ENCODE measurements around the gene CBX5. TPM values are rescaled to one million over a fixed set of nuclear protein-coding genes. Genes with fewer than 3 reads are reported as not detected.
"Not testable (repeated sequence)": the region's sequence is repeated elsewhere in the genome, so short reads cannot be mapped to it uniquely, and the experiment has no call there.

Gene CBX5
- total and polyA plus RNA-seq, 2 donors = 8.4 to 48.1 TPM

GRCh38 chr12:54238531-54238930 lies 41.4 kb downstream of the CBX5 start:
- H3K4me3 ChIP-seq (ENCODE audit: low read length in 2 of 2) = no peak overlapping the region
- H3K9me3 ChIP-seq (ENCODE audit: control insufficient read depth in 2 of 2, insufficient read depth in 1 of 2, low read length in 1 of 2) = no peaks in the 10 kb centered on the region
- H3K4me1 ChIP-seq (ENCODE audit: control insufficient read depth in 2 of 2, insufficient read depth in 2 of 2, low read length in 2 of 2) = no peaks in the 10 kb centered on the region
- 99% methylated on average over 1 of the region's 1 CpG for WGBS
- no peak for DNase-seq (ENCODE audit: low read depth in 6 of 9, low spot score in 9 of 9)
- no peaks in the 10 kb centered on the region for H3K27me3 ChIP-seq (ENCODE audit: control insufficient read depth in 2 of 2, insufficient read depth in 1 of 2, low read length in 1 of 2)
- H3K36me3 ChIP-seq (ENCODE audit: control insufficient read depth in 2 of 2, insufficient read depth in 2 of 2, low read length in 1 of 2) = peaks cover 23 to 74% of the 10 kb centered on the region in 2 donors
- no peak overlapping the region for H3K27ac ChIP-seq (ENCODE audit: low read depth in 1 of 2, low read length in 1 of 2)

DNA sequence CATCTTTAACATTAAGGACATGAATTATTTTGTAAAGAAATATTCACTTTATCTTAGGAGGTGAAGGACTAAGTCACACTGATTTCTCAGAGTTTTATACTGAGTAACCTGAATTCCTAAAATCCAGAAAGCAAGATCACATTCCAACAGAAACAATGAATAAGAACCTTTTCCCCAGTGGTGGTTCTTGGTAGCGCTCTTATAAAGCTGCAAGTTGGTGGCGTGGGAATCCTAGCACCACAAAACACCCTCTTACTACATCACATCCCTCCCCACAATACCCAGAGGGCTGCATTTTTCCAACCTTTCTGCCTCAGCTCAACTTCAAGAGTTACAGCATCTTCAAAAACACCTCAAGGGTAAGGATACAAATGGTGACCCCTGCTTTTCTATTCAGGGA lies 47.1 kb downstream of the CBX5 start:
- Histone ChIP-seq H3K9me3 (ENCODE audit: control insufficient read depth in 2 of 2, insufficient read depth in 1 of 2, low read length in 1 of 2) (no peaks in the 10 kb centered on the region), H3K4me1 (ENCODE audit: control insufficient read depth in 2 of 2, insufficient read depth in 2 of 2, low read length in 2 of 2) (peaks cover 0 to 5% of the 10 kb centered on the region in 2 donors), H3K4me3 (ENCODE audit: low read length in 2 of 2) (no peak overlapping the region), H3K27ac (ENCODE audit: low read depth in 1 of 2, low read length in 1 of 2) (no peak overlapping the region), H3K36me3 (ENCODE audit: control insufficient read depth in 2 of 2, insufficient read depth in 2 of 2, low read length in 1 of 2) (peaks cover 7 to 34% of the 10 kb centered on the region in 2 donors), H3K27me3 (ENCODE audit: control insufficient read depth in 2 of 2, insufficient read depth in 1 of 2, low read length in 1 of 2) (no peaks in the 10 kb centered on the region)
- 95% methylated on average over 2 of the region's 2 CpGs for WGBS
- DNase-seq (ENCODE audit: low read depth in 6 of 9, low spot score in 9 of 9) = no peak

DNA sequence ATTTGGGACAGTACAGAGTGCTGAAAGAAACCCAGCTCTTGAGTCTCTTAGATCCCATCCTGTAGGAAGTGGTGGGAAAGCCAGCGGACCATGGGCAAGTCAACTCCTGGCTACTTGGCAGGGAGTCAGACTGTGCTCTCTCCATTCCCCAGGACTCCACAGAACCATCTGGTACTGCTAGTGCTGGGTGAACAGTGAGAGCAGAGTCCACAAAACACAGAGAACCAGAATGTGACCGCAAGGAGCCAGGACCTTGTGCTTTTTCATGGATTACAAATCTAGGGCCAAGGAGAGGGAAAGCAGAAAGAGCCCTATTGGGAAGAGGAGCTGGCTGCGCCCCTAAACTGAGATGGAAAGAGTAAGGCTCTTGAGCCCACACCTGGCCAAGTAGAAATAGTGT lies 48.7 kb downstream of the CBX5 start:
- DNase-seq (ENCODE audit: low read depth in 6 of 9, low spot score in 9 of 9); H3K9me3 ChIP-seq (ENCODE audit: control insufficient read depth in 2 of 2, insufficient read depth in 1 of 2, low read length in 1 of 2); H3K4me3 ChIP-seq (ENCODE audit: low read length in 2 of 2); H3K27me3 ChIP-seq (ENCODE audit: control insufficient read depth in 2 of 2, insufficient read depth in 1 of 2, low read length in 1 of 2); H3K4me1 ChIP-seq (ENCODE audit: control insufficient read depth in 2 of 2, insufficient read depth in 2 of 2, low read length in 2 of 2); H3K27ac ChIP-seq (ENCODE audit: low read depth in 1 of 2, low read length in 1 of 2): not testable (repeated sequence)
- H3K36me3 ChIP-seq (ENCODE audit: control insufficient read depth in 2 of 2, insufficient read depth in 2 of 2, low read length in 1 of 2) = peaks cover 7 to 19% of the 10 kb centered on the region in 2 donors
- WGBS = 99% methylated on average over 3 of the region's 3 CpGs

GRCh38 chr12:54230555-54230954 lies 49.4 kb downstream of the CBX5 start:
- no peak overlapping the region for H3K27ac ChIP-seq (ENCODE audit: low read depth in 1 of 2, low read length in 1 of 2)

GRCh38 chr12:54229624-54230212 lies 50.2 kb downstream of the CBX5 start:
- WGBS = 96% methylated on average over 4 of the region's 4 CpGs
- H3K9me3 ChIP-seq (ENCODE audit: control insufficient read depth in 2 of 2, insufficient read depth in 1 of 2, low read length in 1 of 2) = no peaks in the 10 kb centered on the region
- peaks cover 0 to 5% of the 10 kb centered on the region in 2 donors for H3K4me1 ChIP-seq (ENCODE audit: control insufficient read depth in 2 of 2, insufficient read depth in 2 of 2, low read length in 2 of 2)
- H3K27me3 ChIP-seq (ENCODE audit: control insufficient read depth in 2 of 2, insufficient read depth in 1 of 2, low read length in 1 of 2) = no peaks in the 10 kb centered on the region
- no peak overlapping the region for H3K4me3 ChIP-seq (ENCODE audit: low read length in 2 of 2)
- no peak for DNase-seq (ENCODE audit: low read depth in 6 of 9, low spot score in 9 of 9)
- peaks cover 7 to 11% of the 10 kb centered on the region in 2 donors for H3K36me3 ChIP-seq (ENCODE audit: control insufficient read depth in 2 of 2, insufficient read depth in 2 of 2, low read length in 1 of 2)
- peak overlapping the region in 1 of 2 donors; percentile 11 for H3K27ac ChIP-seq (ENCODE audit: low read depth in 1 of 2, low read length in 1 of 2)

More at GRCh38 chr12:54230555-54230954, 49.4 kb downstream of the CBX5 start:
- no peaks in the 10 kb centered on the region for H3K9me3 ChIP-seq (ENCODE audit: control insufficient read depth in 2 of 2, insufficient read depth in 1 of 2, low read length in 1 of 2)
- no peak for DNase-seq (ENCODE audit: low read depth in 6 of 9, low spot score in 9 of 9)
- H3K36me3 ChIP-seq (ENCODE audit: control insufficient read depth in 2 of 2, insufficient read depth in 2 of 2, low read length in 1 of 2) = peaks cover 7 to 13% of the 10 kb centered on the region in 2 donors
- H3K4me3 ChIP-seq (ENCODE audit: low read length in 2 of 2) = no peak overlapping the region
- H3K4me1 ChIP-seq (ENCODE audit: control insufficient read depth in 2 of 2, insufficient read depth in 2 of 2, low read length in 2 of 2) = peaks cover 0 to 5% of the 10 kb centered on the region in 2 donors
- no peaks in the 10 kb centered on the region for H3K27me3 ChIP-seq (ENCODE audit: control insufficient read depth in 2 of 2, insufficient read depth in 1 of 2, low read length in 1 of 2)
- WGBS = 94% methylated on average over 2 of the region's 2 CpGs

DNA sequence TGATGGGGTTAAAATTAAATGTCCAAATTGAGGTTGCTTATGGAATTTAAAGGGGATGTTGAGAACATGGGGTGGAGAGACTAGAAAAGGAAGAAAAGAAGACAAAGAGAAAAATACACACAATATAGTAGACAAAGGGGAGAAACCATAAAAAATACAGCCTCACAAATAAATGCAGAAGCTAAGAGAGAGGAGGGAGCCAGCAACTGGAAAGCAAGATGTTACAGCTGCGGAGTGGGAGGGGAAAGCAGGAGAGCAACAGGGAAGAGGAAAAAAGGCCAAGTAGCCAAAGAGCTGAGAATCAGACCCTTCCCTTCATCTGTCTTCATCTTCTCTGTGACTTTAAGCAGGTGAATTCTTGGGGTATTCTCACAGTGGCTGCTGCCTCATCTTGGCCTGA lies 51.5 kb downstream of the CBX5 start:
- Histone ChIP-seq H3K4me1 (ENCODE audit: control insufficient read depth in 2 of 2, insufficient read depth in 2 of 2, low read length in 2 of 2) (peaks cover 0 to 5% of the 10 kb centered on the region in 2 donors), H3K4me3 (ENCODE audit: low read length in 2 of 2) (no peak overlapping the region), H3K9me3 (ENCODE audit: control insufficient read depth in 2 of 2, insufficient read depth in 1 of 2, low read length in 1 of 2) (no peaks in the 10 kb centered on the region), H3K36me3 (ENCODE audit: control insufficient read depth in 2 of 2, insufficient read depth in 2 of 2, low read length in 1 of 2) (peaks cover 7 to 11% of the 10 kb centered on the region in 2 donors), H3K27ac (ENCODE audit: low read depth in 1 of 2, low read length in 1 of 2) (no peak overlapping the region), H3K27me3 (ENCODE audit: control insufficient read depth in 2 of 2, insufficient read depth in 1 of 2, low read length in 1 of 2) (no peaks in the 10 kb centered on the region)
- DNase-seq (ENCODE audit: low read depth in 6 of 9, low spot score in 9 of 9) = no peak
- 100% methylated on average over 1 of the region's 1 CpG for WGBS

DNA sequence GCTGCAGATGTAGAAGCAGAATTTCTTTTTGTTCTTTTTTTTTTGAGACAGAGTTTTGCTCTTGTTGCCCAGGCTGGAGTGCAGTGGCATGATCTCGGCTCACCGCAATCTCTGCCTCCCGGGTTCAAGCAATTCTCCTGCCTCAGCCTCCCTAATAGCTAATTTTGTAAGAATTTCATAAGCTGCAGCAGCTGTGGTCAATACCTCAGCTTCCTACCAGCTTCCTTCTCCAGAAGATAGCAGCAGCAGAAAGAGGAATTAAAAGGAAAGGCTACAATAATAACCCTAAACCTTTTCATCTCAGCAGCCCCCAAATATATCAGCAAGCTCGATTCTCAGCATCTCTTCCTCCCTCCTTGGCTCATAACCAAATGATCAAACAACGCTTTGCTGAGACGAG lies 52.0 kb downstream of the CBX5 start:
- H3K27me3 ChIP-seq (ENCODE audit: control insufficient read depth in 2 of 2, insufficient read depth in 1 of 2, low read length in 1 of 2); H3K36me3 ChIP-seq (ENCODE audit: control insufficient read depth in 2 of 2, insufficient read depth in 2 of 2, low read length in 1 of 2); DNase-seq (ENCODE audit: low read depth in 6 of 9, low spot score in 9 of 9); H3K4me1 ChIP-seq (ENCODE audit: control insufficient read depth in 2 of 2, insufficient read depth in 2 of 2, low read length in 2 of 2); H3K4me3 ChIP-seq (ENCODE audit: low read length in 2 of 2); H3K9me3 ChIP-seq (ENCODE audit: control insufficient read depth in 2 of 2, insufficient read depth in 1 of 2, low read length in 1 of 2); H3K27ac ChIP-seq (ENCODE audit: low read depth in 1 of 2, low read length in 1 of 2): not testable (repeated sequence)
- WGBS = 22% methylated on average over 6 of the region's 6 CpGs

GRCh38 chr12:54227376-54227775 lies 52.5 kb downstream of the CBX5 start:
- Histone ChIP-seq H3K36me3 (ENCODE audit: control insufficient read depth in 2 of 2, insufficient read depth in 2 of 2, low read length in 1 of 2) (peaks cover 4 to 7% of the 10 kb centered on the region in 2 donors), H3K27ac (ENCODE audit: low read depth in 1 of 2, low read length in 1 of 2) (no peak overlapping the region), H3K4me3 (ENCODE audit: low read length in 2 of 2) (no peak overlapping the region), H3K9me3 (ENCODE audit: control insufficient read depth in 2 of 2, insufficient read depth in 1 of 2, low read length in 1 of 2) (no peaks in the 10 kb centered on the region), H3K4me1 (ENCODE audit: control insufficient read depth in 2 of 2, insufficient read depth in 2 of 2, low read length in 2 of 2) (peaks cover 0 to 5% of the 10 kb centered on the region in 2 donors), H3K27me3 (ENCODE audit: control insufficient read depth in 2 of 2, insufficient read depth in 1 of 2, low read length in 1 of 2) (no peaks in the 10 kb centered on the region)
- WGBS = 70% methylated on average over 4 of the region's 4 CpGs
- DNase-seq (ENCODE audit: low read depth in 6 of 9, low spot score in 9 of 9) = no peak

GRCh38 chr12:54225666-54226065 lies 54.3 kb downstream of the CBX5 start:
- 98% methylated on average over 1 of the region's 1 CpG for WGBS
- peaks cover 0 to 5% of the 10 kb centered on the region in 2 donors for H3K4me1 ChIP-seq (ENCODE audit: control insufficient read depth in 2 of 2, insufficient read depth in 2 of 2, low read length in 2 of 2)
- no peak overlapping the region for H3K4me3 ChIP-seq (ENCODE audit: low read length in 2 of 2)
- H3K36me3 ChIP-seq (ENCODE audit: control insufficient read depth in 2 of 2, insufficient read depth in 2 of 2, low read length in 1 of 2) = peaks cover 4% of the 10 kb centered on the region in 2 donors
- no peak for DNase-seq (ENCODE audit: low read depth in 6 of 9, low spot score in 9 of 9)
- H3K9me3 ChIP-seq (ENCODE audit: control insufficient read depth in 2 of 2, insufficient read depth in 1 of 2, low read length in 1 of 2) = no peaks in the 10 kb centered on the region
- no peak overlapping the region for H3K27ac ChIP-seq (ENCODE audit: low read depth in 1 of 2, low read length in 1 of 2)
- H3K27me3 ChIP-seq (ENCODE audit: control insufficient read depth in 2 of 2, insufficient read depth in 1 of 2, low read length in 1 of 2) = no peaks in the 10 kb centered on the region

Data from thymus (tissue), 11 donors.